GM19193 (cell line): ENCODE measurements around the gene OR10A4.
A peak's percentile ranks its signal among the peaks of the same experiment; 100 is the strongest.

Source experiments
- POLR2A ChIP-seq: IDR thresholded peaks from 4 replicates; pipeline ENCODE4 v1.6.1; 2011; ENCODE audit not compliant: insufficient read depth, insufficient read length; ENCODE audit errors: extremely low read depth

Gene OR10A4

DNA sequence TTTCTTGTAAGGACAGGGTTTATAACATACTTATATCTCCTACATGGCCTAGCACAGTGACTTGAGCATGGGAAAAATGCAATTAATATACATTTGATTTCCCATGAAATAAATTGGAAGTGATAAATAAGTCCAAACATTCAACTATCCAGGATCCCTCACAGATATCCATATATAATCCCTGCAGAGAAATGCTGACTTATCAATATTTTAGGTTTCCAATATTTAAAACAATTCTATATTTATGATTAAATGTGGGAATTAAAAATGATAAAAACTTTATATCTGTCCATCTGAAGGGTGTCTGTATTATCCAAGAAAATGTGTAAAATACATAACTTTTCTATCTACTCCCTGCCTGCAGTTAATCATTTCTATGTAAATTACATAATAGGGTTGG, 6.3 kb downstream of the OR10A4 start:
- no peak for TF ChIP-seq POLR2A

DNA sequence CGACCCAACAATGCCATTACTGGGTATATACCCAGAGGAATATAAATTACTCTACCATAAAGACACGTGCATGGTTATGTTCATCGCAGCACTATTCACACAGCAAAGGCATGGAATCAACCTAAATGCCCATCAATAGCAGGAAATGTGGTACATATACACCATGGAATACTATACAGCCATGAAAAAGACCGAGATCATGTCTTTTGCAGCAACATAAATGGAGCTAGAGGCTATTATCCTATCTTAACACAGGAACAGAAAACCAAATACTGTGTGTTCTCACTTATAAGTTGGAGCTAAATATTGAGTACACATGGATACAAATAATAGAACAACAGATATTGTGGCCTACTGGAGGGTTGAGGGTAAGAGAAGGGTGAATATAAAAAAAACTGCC, 12.4 kb downstream of the OR10A4 start:
- no peak for TF ChIP-seq POLR2A

DNA sequence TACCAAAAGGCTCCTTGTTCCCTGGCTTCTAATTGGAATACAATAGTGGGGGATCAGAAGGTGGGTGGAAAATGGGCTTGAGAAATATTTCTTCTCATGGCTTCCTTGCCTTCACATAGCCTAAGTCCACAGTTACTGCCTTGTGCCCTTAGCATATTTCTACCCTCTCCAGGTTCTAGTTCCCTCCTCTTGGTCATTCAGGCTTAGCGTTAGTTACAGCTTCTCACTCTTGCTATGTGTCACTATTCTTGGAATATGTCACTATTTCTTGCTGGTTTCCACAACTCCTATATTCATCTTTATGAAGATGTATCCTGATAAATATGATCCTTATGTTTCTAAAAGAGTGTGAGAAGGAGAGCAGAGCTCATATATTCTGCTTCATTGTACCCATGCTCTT, 13.4 kb downstream of the OR10A4 start:
- no peak for TF ChIP-seq POLR2A

DNA sequence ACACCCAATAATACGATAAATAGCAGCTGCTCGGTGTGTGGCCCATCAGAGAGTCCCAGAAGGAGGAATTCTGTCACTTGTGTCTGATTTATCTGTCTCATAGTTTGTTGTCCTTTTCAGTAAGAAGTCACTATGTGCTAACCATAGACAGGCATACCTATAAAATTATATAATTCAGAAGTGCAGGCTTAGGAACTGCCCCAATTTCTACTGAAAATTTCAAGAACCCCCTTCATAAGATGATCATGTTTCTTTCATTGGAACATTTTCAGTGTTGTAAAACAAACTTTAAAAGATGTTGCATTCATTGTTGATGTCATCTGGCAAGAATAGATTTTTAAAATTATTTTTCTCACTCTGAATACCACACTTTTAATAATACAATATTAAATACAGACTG, 16.0 kb downstream of the OR10A4 start, which contains the start of gene OR2D2:
Gene OR2D2 (minus strand): TSS at position 101 of the 400 bp plus-strand sequence. CDS start 0 bp downstream, at position 101.
- no peak for TF ChIP-seq POLR2A

DNA sequence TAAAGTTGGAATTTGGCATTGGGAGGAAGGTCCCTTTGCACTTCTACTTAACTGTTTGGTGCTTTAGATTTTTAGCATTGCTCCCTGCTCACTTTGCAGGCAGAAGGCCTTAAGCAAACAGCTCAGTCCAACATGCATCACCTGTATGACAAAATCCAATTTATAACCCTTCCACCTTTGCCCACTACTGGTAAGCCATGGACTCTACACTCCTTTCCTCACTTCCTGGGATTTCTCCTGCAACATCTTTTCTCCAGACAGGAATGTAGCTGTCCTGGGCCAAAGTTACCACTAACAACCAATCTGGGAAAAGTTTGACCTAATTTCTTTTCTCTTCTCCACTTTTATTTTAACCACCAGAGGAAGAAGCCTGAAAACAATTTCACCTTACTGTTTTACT, 17.7 kb downstream of the OR10A4 start:
- TF ChIP-seq POLR2A: no peak

DNA sequence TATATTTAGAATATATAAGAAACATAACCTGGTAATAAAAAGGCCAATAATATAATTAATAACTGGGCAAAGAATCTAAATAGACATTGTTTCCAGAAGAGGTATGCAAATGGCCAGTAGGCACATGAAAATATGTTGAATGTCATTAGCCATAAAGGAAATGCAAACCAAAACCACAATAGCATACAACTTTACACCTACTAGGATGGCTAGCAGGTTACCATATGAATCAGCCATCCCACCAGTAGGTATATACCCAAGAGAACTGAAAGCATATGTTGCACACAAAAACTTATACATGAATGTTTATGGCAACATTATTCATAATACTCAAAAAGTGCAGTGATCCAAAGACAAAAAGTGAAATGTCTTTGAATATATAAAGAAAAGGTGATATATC, 18.6 kb downstream of the OR10A4 start:
- TF ChIP-seq POLR2A: no peak

DNA sequence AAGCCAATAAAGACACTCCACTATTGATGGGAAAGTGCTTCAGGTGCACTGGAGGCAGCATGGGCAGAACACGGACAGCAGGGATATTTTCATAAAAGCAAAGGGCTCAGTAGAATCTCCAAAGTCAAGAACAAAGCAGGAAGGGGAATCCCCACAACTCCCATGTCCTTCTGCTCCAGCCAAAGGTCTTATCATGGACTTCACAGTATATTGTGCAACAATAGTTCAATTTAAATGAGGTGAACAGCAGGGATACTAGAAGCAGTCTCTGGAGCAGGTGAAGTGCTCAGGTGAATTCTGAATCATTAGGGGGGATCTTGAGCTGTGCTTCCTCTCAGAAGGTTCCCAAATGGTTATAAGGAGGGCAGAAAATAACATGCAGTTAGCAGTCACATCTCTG, 22.5 kb downstream of the OR10A4 start:
- TF ChIP-seq POLR2A: no peak

DNA sequence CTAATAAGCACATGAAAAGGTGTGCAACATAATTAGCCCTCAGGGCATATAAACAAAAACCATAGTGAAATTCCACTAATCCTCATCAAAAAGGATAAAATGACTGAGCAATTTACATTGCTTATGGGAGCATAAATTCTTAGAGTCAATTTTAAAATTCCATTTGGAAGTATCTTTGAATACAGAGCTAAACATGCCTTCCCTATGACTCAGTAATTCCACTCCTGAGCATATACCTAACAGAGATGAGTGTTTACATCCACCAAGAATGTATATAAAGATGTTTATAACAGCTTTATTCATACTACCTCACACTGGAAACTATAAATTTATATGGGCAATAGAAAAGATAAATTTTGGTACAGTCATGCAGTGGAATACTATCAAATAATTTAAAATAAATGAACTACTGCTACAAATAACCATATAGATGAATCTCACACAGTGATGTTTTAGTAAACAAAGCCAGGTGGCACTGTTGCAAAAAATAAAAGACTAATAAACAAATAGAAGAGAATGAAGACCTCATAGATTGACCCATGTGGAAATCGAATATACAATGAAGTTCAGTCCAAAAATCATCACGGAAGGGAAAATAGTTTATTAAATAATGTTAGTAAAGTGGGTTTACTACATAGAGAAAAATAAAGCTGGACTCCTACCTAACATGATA, 24.0 kb downstream of the OR10A4 start:
- no peak for TF ChIP-seq POLR2A

DNA sequence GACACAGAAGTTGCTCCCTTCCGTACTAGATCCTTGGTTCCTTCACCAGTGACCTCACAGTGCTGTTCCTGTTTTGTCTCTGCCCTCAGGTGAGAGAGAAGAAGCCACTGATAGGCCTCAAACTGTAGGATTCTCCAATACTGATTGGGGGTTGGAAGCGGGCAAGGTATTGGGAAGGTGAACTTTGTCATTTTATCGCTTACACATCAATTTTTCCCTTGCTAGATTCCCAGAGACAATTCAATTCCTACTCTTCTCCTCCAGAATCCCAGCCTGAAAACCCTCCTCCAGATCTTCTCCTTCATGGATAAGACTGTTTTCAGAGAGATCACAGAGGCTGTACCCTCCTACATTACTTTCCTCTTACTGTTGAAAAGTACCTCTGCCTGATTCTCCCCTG, 35.0 kb downstream of the OR10A4 start:
- no peak for TF ChIP-seq POLR2A

DNA sequence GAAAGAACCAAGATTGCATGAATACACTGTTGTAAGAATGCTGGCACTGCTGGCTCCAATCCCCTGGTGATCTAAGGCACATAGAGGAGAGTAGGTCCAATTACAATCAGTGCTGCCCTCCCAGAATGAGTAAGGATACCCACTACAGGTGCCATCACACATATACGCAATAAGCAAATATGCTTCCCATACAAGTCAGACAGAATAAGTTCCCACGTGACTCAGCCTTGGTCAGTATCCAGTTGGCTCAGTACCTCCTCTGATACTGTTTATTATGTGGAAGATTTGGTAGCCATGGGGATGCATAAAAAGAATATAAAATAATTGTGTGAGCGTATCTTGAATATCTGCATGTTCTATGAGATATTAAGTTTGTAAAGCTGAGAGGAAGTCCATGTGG, 35.5 kb downstream of the OR10A4 start:
- TF ChIP-seq POLR2A: no peak

DNA sequence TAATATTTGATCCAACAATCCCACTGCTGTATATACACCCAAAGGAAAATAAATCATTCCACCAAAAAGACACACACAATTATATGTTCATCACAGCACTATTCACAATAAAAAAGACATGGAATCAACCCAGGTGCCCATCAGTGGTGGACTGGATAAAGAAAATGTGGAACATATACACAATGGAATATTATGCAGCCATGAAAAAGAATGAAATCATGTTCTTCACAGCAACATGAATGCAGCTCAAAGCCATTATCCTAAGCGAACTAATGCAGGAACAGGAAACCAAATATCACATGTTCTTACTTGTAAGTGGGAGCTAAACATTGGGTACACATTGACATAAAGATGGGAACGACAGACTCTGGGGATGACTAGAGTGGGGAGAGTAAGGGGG, 43.3 kb downstream of the OR10A4 start:
- TF ChIP-seq POLR2A: no peak

DNA sequence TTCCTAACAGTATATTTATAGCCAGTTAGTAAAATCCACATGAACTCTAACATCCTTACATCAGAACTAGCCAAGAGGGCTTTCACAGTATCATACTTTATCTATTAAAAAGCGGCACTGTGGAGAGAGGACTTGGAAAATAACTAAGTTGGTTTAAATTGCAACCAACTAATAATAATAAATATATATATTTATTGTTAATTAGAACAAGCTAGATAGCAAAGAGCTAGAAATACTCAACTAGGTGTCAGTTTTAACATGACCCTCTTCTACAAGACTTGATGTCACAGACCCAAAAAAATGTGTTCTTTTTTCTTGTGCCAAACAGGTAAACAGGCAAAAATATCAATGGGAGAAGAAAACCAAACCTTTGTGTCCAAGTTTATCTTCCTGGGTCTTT, 44.3 kb downstream of the OR10A4 start, which contains the start of gene OR2D3:
Gene OR2D3 (plus strand): TSS at position 301 of the 400 bp plus-strand sequence. CDS start 0 bp downstream, at position 301.
- no peak for TF ChIP-seq POLR2A

DNA sequence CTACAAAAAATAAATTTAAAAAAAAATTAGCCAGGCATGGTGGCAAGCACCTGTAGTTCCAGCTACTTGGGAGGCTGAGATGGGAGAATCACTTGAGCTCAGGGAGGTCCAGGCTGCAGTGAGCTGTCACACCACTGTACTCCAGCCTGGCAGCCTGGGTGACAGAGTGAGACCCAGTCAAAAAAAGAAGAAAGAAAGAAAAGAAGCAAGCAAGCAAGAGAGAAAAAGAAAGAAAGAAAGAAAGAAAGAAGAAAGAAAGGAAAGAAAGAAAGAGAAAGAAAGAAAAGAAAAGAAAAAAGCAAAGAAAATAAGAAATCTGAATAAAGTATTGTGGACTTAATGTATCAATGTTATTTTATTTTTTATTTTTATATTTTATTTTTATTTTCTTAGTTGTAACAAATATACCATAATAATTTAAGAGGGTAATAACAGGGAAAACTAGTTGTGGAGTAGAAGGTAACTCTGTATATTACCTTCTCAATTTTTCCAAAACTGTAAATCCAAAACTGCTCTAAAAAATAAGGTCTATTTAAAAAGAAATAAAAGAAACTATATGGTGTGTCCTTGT, 48.7 kb downstream of the OR10A4 start:
- TF ChIP-seq POLR2A: no peak

DNA sequence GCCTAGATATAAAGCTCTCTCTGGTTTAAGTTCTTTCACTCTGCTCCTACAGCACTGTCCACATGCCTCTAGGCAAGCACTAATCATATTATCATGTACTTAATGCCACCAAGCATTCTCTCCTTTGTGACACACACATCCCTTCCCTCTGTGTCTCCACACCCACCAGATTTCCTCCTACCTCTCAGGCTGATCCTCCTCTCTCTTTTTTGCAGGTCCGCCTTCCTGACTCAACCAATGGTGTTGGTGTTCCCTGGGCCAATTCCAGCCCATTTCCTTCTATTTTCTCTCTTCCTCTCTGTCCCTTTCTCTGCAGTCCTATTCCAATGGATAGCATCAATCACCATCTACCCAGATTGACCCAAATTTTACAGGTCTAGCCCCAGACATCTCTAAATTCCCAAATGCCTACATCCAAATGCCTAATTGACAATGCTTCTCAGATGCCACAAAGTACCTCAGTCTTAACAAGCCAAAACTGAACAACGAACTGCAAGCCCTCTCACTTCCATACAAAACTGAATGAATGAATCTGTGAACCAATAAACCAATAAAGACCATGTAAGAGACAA, 49.3 kb downstream of the OR10A4 start:
- no peak for TF ChIP-seq POLR2A

DNA sequence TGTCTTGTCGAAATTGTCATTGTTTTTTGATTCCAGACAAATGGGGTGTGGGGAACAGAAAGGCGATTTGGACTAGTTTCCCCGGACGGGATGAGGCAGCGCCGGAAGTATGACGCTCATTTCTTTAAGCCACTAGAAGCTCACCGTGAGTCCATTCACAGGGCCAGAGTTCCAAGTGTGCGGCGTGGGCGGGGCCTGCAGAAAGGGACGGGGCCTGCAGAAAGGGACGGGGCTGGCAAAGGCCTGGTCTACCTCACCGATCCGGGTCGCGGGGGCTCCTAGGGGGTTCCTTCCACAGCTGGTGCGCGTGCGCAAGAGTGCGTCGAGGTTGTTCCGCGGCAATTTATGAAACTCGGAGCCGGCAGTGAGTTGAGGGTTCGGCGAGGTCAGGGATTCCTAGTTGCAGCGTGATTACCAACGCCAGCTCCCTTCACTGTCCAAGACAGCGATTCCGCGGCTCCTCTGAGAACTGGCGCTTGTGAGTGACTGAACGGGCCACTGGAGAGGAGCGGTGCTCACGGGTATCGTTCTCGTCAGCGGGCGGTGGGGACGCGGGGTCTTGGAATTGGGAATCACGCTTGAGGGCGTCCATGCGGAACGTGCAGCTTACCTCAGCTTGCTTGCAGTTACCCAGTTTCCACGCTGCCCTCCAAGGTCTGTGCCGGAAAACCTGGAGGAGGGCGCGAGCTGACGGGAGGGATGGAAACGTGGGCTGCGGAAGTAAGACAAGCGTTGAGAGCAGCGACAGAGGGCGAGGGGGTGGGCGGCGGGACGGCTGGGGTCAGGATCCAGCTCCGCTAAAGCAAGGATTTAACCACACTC, 50.0 kb downstream of the OR10A4 start, which contains the start of gene ZNF215:
Gene ZNF215 (plus strand): TSS at position 219 of the 822 bp plus-strand sequence. CDS start 5,847 bp downstream, outside the sequence.
- TF ChIP-seq POLR2A: peak; percentile 57
